Naive thymus-derived CD4-positive, alpha-beta T cell (primary cell): ENCODE measurements around the gene F7. TPM values are rescaled to one million over a fixed set of nuclear protein-coding genes. Genes with fewer than 3 reads are reported as not detected.

Experiments used
- ATAC-seq: fragments of 150-1000 bp; cut with Tn5 transposase; 2 replicates; pipeline ENCODE4 v1.10.0; 2021; ENCODE audit warnings: mild to moderate bottlenecking, moderate library complexity
- CTCF ChIA-PET: fragments of 350-600 bp; sonication (Branson Sonifier 250); formaldehyde crosslinking; loops from one replicate; lab custom pipeline; 2021; ENCODE audit warnings: antibody characterized with exemption; lab: Charles Lee
- POLR2A ChIA-PET: fragments of 350-600 bp; sonication (Branson Sonifier 250); formaldehyde crosslinking; loops from one replicate; lab custom pipeline; 2021; ENCODE audit warnings: antibody characterized with exemption, inconsistent platforms; lab: Charles Lee
- DNase-seq, 9 donors: peaks; one replicate each; pipeline versions ENCODE4 v3.0.0 to v3.0.0-alpha.2; 2020 to 2022; ENCODE audit warnings: mixed read lengths in 1 of 9
- H3K27ac ChIP-seq: one replicate; pipeline ENCODE4 v1.7.0; 2013; ENCODE audit warnings: mild to moderate bottlenecking, low read depth, low read length, moderate library complexity
- H3K27me3 ChIP-seq, 2 donors: one replicate each; pipeline ENCODE4 v1.7.0; 2013; ENCODE audit warnings: low read length in 2 of 2, mild to moderate bottlenecking in 2 of 2, moderate library complexity in 2 of 2; ENCODE audit not compliant: control insufficient read depth in 2 of 2, insufficient read depth in 2 of 2
- H3K36me3 ChIP-seq, 3 experiments: 1 replicate in 2 of 3; 2 replicates in 1 of 3; pipeline ENCODE4 v1.7.0; 2013; ENCODE audit warnings: low read length in 3 of 3, mild to moderate bottlenecking in 3 of 3, moderate library complexity in 1 of 3; ENCODE audit not compliant: insufficient read depth in 3 of 3, control insufficient read depth in 2 of 3
- H3K4me1 ChIP-seq, 2 donors: one replicate each; pipeline ENCODE4 v1.7.0; 2013; ENCODE audit warnings: low read length in 2 of 2, mild to moderate bottlenecking in 2 of 2, moderate library complexity in 1 of 2; ENCODE audit not compliant: control insufficient read depth in 2 of 2, insufficient read depth in 2 of 2
- H3K4me3 ChIP-seq: 2 replicates; pipeline ENCODE4 v1.7.0; 2013; ENCODE audit warnings: mild to moderate bottlenecking, low read length
- H3K9me3 ChIP-seq, 3 experiments: 1 replicate in 2 of 3; 2 replicates in 1 of 3; pipeline ENCODE4 v1.7.0; 2013; ENCODE audit warnings: low read length in 3 of 3; ENCODE audit not compliant: control insufficient read depth in 2 of 3
- H3K27ac Mint-ChIP-seq, 9 donors: one replicate each; pipeline ENCODE4 v1.8.0; 2020 to 2022; ENCODE audit warnings: mixed read lengths in 9 of 9, mild to moderate bottlenecking in 8 of 9, moderate library complexity in 5 of 9, inconsistent platforms in 2 of 9
- H3K27me3 Mint-ChIP-seq, 5 donors: one replicate each; pipeline ENCODE4 v1.8.0; 2021 to 2022; ENCODE audit warnings: mixed read lengths in 5 of 5, mild to moderate bottlenecking in 1 of 5
- H3K36me3 Mint-ChIP-seq, 5 donors: one replicate each; pipeline ENCODE4 v1.8.0; 2020 to 2022; ENCODE audit warnings: mixed read lengths in 5 of 5, mild to moderate bottlenecking in 3 of 5, inconsistent platforms in 1 of 5
- H3K4me1 Mint-ChIP-seq, 7 donors: one replicate each; pipeline ENCODE4 v1.8.0; 2020 to 2022; ENCODE audit warnings: mixed read lengths in 7 of 7, mild to moderate bottlenecking in 3 of 7, inconsistent platforms in 1 of 7
- H3K4me3 Mint-ChIP-seq, 10 donors: one replicate each; pipeline ENCODE4 v1.8.0; 2020 to 2022; ENCODE audit warnings: mild to moderate bottlenecking in 10 of 10, mixed read lengths in 10 of 10, moderate library complexity in 6 of 10, inconsistent platforms in 2 of 10
- H3K9me3 Mint-ChIP-seq, 11 donors: one replicate each; pipeline ENCODE4 v1.8.0; 2020 to 2022; ENCODE audit warnings: mixed read lengths in 11 of 11, mild to moderate bottlenecking in 4 of 11, inconsistent platforms in 1 of 11, moderate library complexity in 1 of 11
- intact Hi-C, 2 donors: fragments of 100-400 bp; cut with micrococcal nuclease; formaldehyde crosslinking; loops; one replicate each; pipeline ENCODE4 v1.15.1; 2023
- polyA plus RNA-seq, 2 donors: library from polyadenylated mRNA; unstranded; fragments of 300-500 nt; fragmentation: Illumina TruSeq; gene quantifications; one replicate each; pipeline ENCODE4 v1.2.3, GENCODE V29; 2021
- total RNA-seq, 6 experiments: library from RNA in 5 of 6; stranded (reverse) in 5 of 6; gene quantifications; 1 replicate in 5 of 6; 2 replicates in 1 of 6; pipeline ENCODE4 v1.2.3 and lab custom pipeline; 2021 to 2026

Gene F7
- total and polyA plus RNA-seq, 7 experiments from 2014 or later = 0.40 TPM; not detected in 6

DNA sequence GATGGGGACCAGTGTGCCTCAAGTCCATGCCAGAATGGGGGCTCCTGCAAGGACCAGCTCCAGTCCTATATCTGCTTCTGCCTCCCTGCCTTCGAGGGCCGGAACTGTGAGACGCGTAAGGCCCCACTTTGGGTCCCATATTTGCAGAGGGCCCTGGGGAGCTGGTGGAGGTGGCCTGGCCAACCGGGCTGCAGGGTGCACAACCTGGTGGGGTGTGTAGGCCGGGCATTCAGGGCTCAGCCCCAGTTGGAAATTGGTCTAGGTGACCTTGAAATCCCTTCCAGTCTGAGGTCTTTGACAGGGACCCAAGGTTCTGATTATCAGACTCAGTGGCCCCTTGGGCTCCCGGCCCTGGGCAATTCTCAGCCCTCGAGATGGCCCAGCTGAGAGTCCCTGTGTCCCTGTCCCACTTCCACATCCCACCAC is 8.3 kb downstream of the F7 start:
- CTCF ChIA-PET = no interaction called here
- DNase-seq = no peak

DNA sequence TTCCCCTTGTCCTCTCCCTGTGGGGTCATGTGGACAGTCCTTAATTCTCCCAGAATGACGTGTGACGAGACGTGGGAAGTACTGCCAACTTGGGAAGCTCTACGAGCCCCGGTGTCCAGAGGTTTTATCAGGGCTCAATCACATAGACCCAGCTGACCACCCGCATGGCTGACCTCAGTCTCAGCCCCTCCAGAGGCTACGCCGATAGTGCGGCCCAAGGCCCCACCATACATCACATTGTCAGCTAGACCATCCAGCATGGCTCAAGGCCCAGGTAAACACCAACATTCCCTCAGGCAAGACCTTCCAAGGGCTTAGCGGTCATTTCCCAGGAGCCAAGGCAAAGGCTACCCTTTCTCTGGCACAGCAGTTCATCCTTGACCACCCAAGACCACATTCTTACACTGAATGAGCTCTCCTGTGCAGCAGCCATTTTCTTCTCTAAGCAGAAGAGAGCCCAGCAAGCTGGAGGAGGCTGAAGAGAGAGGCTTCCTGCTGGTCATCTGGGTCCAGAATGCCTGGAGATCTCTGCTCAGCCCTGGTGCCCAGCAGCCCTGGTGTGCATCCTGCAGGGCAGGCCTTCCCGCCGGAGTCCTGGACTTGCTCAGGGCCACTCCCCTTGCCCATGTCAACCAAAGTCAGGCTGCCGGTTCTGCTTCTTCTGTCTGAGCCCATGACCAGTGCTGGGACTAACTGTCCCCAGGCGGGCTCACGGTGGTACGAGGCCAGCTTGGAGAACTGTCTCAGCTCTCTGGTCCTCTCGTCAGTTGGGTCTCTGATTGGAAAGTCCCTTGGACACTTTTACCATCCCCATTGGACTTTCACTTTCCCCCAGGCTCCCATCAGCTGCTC is 9.1 kb downstream of the F7 start:
- Mint-ChIP-seq H3K27me3 (peaks cover 0 to 3% (median 0%) of the 10 kb centered on the region in 5 donors), H3K36me3 (no peaks in the 10 kb centered on the region), H3K4me1 (no peaks in the 10 kb centered on the region), H3K9me3 (no peaks in the 10 kb centered on the region), H3K27ac (no peak overlapping the region), H3K4me3 (no peak overlapping the region)
- DNase-seq = no peak
- intact Hi-C loops = no loop called here
- Histone ChIP-seq H3K9me3 (no peaks in the 10 kb centered on the region), H3K4me3 (no peak overlapping the region), H3K4me1 (peaks cover 3 to 4% of the 10 kb centered on the region in 2 donors), H3K27me3 (peaks cover 0 to 3% of the 10 kb centered on the region in 2 donors), H3K36me3 (no peaks in the 10 kb centered on the region), H3K27ac (no peak overlapping the region)
- no peak for ATAC-seq
- CTCF ChIA-PET = no interaction called here
- POLR2A ChIA-PET = no interaction called here

More for the DNA sequence above, 8.3 kb downstream of the F7 start:
- Mint-ChIP-seq H3K9me3 (no peaks in the 10 kb centered on the region), H3K4me3 (no peak overlapping the region), H3K27ac (no peak overlapping the region), H3K4me1 (peaks cover 0 to 3% (median 0%) of the 10 kb centered on the region in 7 donors), H3K36me3 (no peaks in the 10 kb centered on the region), H3K27me3 (peaks cover 0 to 6% (median 0%) of the 10 kb centered on the region in 5 donors)
- intact Hi-C loops = no loop called here
- POLR2A ChIA-PET = no interaction called here
- H3K4me1 ChIP-seq = peaks cover 3 to 6% of the 10 kb centered on the region in 2 donors
- H3K9me3 ChIP-seq = no peaks in the 10 kb centered on the region
- H3K36me3 ChIP-seq = no peaks in the 10 kb centered on the region
- peaks cover 0 to 8% of the 10 kb centered on the region in 2 donors for H3K27me3 ChIP-seq
- H3K4me3 ChIP-seq = no peak overlapping the region
- H3K27ac ChIP-seq = no peak overlapping the region
- no peak for ATAC-seq

DNA sequence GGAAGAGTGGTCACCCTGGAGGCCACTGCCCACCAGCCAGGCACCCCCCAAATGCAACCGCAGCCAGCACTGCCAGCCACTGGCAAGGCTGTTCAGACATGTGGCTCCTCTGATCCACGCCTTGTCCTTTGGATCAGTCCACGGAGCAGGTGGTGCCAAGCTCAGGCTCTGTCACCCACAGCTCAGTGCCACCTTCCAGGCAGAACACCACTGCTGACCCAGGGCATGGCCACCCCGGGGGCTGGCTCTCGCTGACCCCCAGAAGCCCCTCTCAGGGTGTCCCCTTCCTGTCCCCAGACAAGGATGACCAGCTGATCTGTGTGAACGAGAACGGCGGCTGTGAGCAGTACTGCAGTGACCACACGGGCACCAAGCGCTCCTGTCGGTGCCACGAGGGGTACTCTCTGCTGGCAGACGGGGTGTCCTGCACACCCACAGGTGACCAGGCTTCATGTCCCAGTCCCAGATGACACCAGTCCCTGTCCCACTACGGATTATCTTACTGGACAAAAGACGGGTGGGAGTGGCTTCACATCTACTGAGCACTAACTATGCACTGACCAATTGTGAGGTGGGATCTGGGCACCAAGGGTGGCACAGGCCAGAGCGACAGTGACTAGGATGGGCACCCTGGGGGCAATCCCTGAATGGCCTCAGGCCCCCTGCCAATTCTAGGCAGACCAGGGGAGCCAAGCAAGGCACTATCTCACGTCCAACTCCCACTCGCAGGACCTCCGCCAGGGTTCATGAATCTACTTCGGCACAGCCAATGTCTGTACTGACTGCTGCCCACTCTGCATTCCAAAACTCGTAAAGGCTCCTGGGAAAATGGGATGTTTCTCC is 10.0 kb downstream of the F7 start:
- peaks cover 0 to 3% (median 0%) of the 10 kb centered on the region in 5 donors for H3K27me3 Mint-ChIP-seq
- no peak for ATAC-seq
- H3K4me1 Mint-ChIP-seq = no peaks in the 10 kb centered on the region
- DNase-seq = no peak
- no peaks in the 10 kb centered on the region for H3K27me3 ChIP-seq
- no peaks in the 10 kb centered on the region for H3K9me3 Mint-ChIP-seq
- ChIA-PET CTCF (no interaction called here), POLR2A (no interaction called here)
- H3K36me3 ChIP-seq = no peaks in the 10 kb centered on the region
- H3K36me3 Mint-ChIP-seq = no peaks in the 10 kb centered on the region
- H3K4me3 Mint-ChIP-seq = no peak overlapping the region
- intact Hi-C loops = no loop called here
- H3K4me3 ChIP-seq = no peak overlapping the region
- H3K9me3 ChIP-seq = no peaks in the 10 kb centered on the region
- no peak overlapping the region for H3K27ac Mint-ChIP-seq
- peaks cover 0 to 3% of the 10 kb centered on the region in 2 donors for H3K4me1 ChIP-seq
- no peak overlapping the region for H3K27ac ChIP-seq

DNA sequence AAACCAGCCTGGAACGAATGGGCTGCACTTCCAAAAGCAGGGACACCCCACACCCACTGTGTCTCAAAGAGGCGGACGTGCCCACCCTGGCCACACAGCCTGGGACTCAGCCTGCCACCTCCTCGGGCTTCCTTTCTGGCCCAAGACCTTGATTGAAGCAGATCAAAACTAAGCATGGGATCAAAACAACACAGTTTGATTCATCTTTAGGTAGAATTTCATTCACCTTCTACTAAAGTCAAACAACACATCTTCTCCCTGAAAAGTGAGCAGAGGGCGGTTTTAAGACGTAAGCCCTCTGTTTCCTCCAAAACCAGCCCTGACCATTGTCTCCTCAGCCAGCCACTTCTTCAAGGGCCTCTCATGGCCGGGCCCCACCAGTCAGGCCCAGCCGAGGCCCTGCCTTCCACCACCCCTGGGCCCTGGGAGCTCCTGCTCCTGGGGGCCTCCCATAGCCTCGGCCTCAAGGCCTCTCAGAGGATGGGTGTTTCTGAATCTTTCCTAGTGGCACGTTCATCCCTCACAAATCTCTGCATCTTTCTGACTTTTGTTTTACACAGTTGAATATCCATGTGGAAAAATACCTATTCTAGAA is 10.7 kb downstream of the F7 start:
- Histone ChIP-seq H3K4me3 (no peak overlapping the region), H3K27me3 (no peaks in the 10 kb centered on the region), H3K36me3 (no peaks in the 10 kb centered on the region), H3K27ac (no peak overlapping the region), H3K4me1 (peaks cover 0 to 3% of the 10 kb centered on the region in 2 donors), H3K9me3 (no peaks in the 10 kb centered on the region)
- intact Hi-C loops = no loop called here
- DNase-seq (no peak), ATAC-seq (no peak)
- Mint-ChIP-seq H3K36me3 (no peaks in the 10 kb centered on the region), H3K9me3 (no peaks in the 10 kb centered on the region), H3K4me1 (no peaks in the 10 kb centered on the region), H3K27ac (no peak overlapping the region), H3K4me3 (no peak overlapping the region), H3K27me3 (no peaks in the 10 kb centered on the region)
- ChIA-PET CTCF (no interaction called here), POLR2A (no interaction called here)

DNA sequence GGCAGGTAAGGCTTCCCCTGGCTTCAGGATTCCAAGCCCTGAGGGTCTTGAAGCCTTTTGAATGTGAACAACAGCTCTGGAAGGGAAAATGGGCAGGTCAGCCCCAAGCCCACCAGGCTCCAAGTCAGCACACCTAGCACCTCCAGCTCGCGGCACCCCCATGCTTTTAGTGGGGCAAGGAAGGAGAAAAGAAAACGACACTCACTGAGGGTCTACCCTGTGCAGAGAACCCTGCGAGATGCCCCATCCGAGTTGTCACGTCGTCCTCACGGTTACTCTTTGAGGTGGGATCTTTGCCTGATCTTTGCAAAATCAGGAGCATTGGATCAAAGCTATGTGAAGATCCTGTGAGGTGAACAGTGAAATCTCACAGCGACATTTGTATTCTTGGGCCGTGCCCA is 11.3 kb downstream of the F7 start:
- no peaks in the 10 kb centered on the region for H3K27me3 ChIP-seq
- intact Hi-C loops = no loop called here
- ATAC-seq (no peak), DNase-seq (no peak)
- H3K27ac ChIP-seq = no peak overlapping the region
- Mint-ChIP-seq H3K27me3 (no peaks in the 10 kb centered on the region), H3K4me1 (no peaks in the 10 kb centered on the region), H3K4me3 (no peak overlapping the region), H3K9me3 (no peaks in the 10 kb centered on the region), H3K27ac (no peak overlapping the region), H3K36me3 (no peaks in the 10 kb centered on the region)
- H3K4me1 ChIP-seq = peaks cover 0 to 3% of the 10 kb centered on the region in 2 donors
- ChIA-PET POLR2A (no interaction called here), CTCF (no interaction called here)
- H3K4me3 ChIP-seq = no peak overlapping the region
- no peaks in the 10 kb centered on the region for H3K36me3 ChIP-seq
- H3K9me3 ChIP-seq = no peaks in the 10 kb centered on the region

DNA sequence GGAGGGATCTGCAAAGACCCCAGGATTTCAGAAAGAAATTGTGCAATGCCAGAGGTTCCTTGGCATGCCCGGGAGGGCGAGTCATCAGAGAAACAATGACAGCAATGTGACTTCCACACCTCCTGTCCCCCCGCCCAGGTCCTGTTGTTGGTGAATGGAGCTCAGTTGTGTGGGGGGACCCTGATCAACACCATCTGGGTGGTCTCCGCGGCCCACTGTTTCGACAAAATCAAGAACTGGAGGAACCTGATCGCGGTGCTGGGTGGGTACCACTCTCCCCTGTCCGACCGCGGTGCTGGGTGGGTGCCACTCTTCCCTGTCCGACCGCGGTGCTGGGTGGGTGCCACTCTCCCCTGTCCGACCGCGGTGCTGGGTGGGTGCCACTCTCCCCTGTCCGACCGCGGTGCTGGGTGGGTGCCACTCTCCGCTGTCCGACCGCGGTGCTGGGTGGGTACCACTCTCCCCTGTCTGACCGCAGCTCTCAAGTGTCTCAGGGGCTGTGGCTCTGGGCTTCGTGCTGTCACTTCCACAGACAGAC is 11.8 kb downstream of the F7 start:
- Mint-ChIP-seq H3K4me3 (no peak overlapping the region), H3K27ac (no peak overlapping the region), H3K4me1 (no peaks in the 10 kb centered on the region), H3K27me3 (no peaks in the 10 kb centered on the region), H3K36me3 (no peaks in the 10 kb centered on the region), H3K9me3 (no peaks in the 10 kb centered on the region)
- no peaks in the 10 kb centered on the region for H3K36me3 ChIP-seq
- intact Hi-C loops = no loop called here
- H3K9me3 ChIP-seq = no peaks in the 10 kb centered on the region
- no peaks in the 10 kb centered on the region for H3K27me3 ChIP-seq
- ATAC-seq = no peak
- H3K4me1 ChIP-seq = peaks cover 0 to 3% of the 10 kb centered on the region in 2 donors
- ChIA-PET POLR2A (no interaction called here), CTCF (no interaction called here)
- no peak overlapping the region for H3K27ac ChIP-seq
- DNase-seq = no peak
- no peak overlapping the region for H3K4me3 ChIP-seq
